AG09309 (cell line): ENCODE data around the gene CNTN1.
A peak's percentile ranks its signal among the peaks of the same experiment; 100 is the strongest.

Experiments used
- DNase-seq: peaks from one replicate; pipeline ENCODE4 v3.0.0-alpha.2; 2010; ENCODE audit warnings: low read depth
- H3K4me3 ChIP-seq: 2 replicates; pipeline ENCODE4 v1.5.1; 2011; ENCODE audit warnings: mild to moderate bottlenecking, low read depth, low read length, moderate library complexity; ENCODE audit not compliant: control insufficient read depth
- CTCF ChIP-seq: IDR thresholded peaks from 2 replicates; pipeline ENCODE4 v1.5.1; 2011; ENCODE audit warnings: mild to moderate bottlenecking, low read depth, low read length, inconsistent platforms; ENCODE audit not compliant: insufficient read depth, control insufficient read depth; ENCODE audit errors: missing control alignments

Gene CNTN1

GRCh38 chr12:40917561-40917960 is 225.3 kb downstream of the CNTN1 start:
- TF ChIP-seq CTCF = no peak
- no peak overlapping the region for H3K4me3 ChIP-seq
- DNase-seq = no peak

DNA sequence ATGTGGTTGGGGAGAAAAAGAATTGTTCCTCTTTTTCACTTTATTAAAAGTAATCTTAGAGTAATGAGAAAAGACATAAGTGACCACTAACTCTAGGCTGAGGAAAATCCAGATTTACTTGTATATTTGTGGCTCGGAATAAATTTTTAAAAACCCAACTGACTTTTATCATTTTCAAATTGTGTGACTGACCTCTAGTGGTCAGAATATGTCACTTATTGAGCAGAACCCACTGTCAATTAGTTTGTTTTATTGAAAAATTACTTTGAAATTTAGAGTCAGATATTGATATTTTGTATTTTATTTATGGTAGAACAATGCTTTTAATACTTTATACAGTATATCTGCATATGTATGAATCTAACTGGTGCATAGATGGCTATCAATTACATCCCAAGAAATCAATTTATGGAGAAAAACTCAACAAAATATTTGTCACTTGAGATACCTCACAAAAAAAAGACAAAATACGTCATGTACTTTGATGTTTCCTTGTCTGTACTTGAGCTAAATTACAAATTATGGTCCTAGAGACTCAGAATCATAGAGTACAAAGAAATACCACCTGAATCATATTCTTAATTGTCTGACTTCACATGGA is 229.4 kb downstream of the CNTN1 start:
- no peak overlapping the region for H3K4me3 ChIP-seq
- TF ChIP-seq CTCF = peak; percentile 52
- DNase-seq = no peak

DNA sequence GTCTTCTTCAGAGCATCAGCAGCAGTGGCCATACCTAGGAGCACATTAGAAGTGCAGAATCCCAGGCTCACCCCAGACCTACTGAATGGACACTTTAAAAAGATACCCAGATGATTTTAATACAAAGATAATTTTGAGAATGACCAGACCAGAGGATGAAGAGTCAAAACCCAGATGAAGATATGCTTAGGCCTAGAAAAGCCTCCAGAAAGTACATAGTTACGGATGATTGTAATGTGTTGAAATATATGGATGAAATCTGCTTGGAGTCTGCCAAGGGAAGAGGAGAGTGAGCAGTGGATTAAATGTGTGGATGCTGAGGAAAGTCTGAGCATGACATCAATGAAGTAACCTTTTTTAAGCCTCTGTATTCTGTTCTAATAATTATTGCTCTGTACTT is 245.7 kb downstream of the CNTN1 start:
- DNase-seq = no peak
- TF ChIP-seq CTCF = no peak

GRCh38 chr12:40942326-40942725 is 250.1 kb downstream of the CNTN1 start:
- no peak overlapping the region for H3K4me3 ChIP-seq
- TF ChIP-seq CTCF = no peak
- no peak for DNase-seq

More for the DNA sequence above, 245.7 kb downstream of the CNTN1 start:
- no peak overlapping the region for H3K4me3 ChIP-seq

DNA sequence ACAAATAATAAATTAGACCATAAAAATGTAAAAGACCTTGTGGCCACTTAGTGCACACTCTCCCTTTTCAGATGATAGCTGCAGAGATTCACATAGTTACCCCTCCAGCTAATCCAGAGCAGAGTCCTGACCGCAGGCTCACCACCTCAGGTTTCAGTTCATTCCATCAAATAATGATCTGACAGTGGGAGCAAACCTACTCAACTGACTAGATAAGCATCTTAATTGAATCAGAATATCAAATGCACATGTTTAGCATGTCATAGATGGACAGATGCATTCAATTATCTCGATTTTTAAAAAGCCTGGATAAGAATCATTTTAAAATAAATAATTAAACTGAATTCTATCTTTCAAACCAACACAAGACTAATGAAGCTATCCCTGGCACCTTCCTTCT is 253.5 kb downstream of the CNTN1 start:
- no peak for DNase-seq
- no peak overlapping the region for H3K4me3 ChIP-seq
- no peak for TF ChIP-seq CTCF

DNA sequence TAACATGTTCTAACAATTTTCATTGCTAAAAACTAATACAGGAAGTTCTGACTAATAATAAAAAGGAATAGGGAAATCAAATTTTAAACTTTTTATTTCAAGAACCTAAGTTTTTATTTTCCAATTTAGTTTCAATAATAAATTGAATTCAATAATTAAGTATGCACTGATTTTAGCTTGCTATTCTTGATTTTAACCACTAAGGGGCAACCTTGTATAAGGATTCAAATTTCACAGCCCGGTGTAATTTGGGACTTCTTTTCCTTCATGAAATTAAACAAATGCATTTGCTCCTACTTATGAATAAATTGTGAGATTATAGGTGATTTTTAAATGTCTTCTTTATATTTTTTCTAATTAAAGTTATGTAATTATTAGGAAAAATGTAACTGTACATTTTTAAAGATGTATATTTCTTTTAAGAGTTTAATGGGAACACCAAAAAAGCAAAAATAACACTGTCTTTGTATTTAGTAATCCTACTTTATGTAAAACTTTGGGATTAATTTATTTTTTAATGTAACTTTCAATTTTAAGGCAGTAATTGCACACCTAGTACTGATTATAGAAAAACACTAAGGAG is 254.5 kb downstream of the CNTN1 start:
- DNase-seq = no peak
- TF ChIP-seq CTCF = peak; percentile 38
- no peak overlapping the region for H3K4me3 ChIP-seq
